Measurements from ENCODE around the gene ABCG1.
A peak's percentile ranks its signal among the peaks of the same experiment; 100 is the strongest.

ABCG1 gene

GRCh38 chr21:42238185-42238934 is 19.4 kb downstream of the ABCG1 start:
- no peak for DNase-seq (ENCODE audit: low spot score)
- ChIA-PET POLR2A (ENCODE audit: low non-redundant PET) (no interaction called here), CTCF (no interaction called here)
- TF ChIP-seq CTCF (conservative IDR thresholded peaks at IDR 0.05; ENCODE audit: low read depth): no peak
- no peak overlapping the region for H3K27ac ChIP-seq

GRCh38 chr21:42239556-42239955 is 20.6 kb downstream of the ABCG1 start:
- ChIA-PET POLR2A (ENCODE audit: low non-redundant PET) (no interaction called here), CTCF (no interaction called here)
- DNase-seq (ENCODE audit: low spot score): no peak
- H3K27ac ChIP-seq: no peak overlapping the region
- TF ChIP-seq CTCF (conservative IDR thresholded peaks at IDR 0.05; ENCODE audit: low read depth): no peak

- H3K27ac ChIP-seq: no peak overlapping the region
- ChIA-PET POLR2A (ENCODE audit: low non-redundant PET) (no interaction called here), CTCF (no interaction called here)
- TF ChIP-seq CTCF (conservative IDR thresholded peaks at IDR 0.05; ENCODE audit: low read depth): no peak
- no peak for DNase-seq (ENCODE audit: low spot score)
Observed at GRCh38 chr21:42239973-42240372, 21.0 kb downstream of the ABCG1 start.

- no peak for TF ChIP-seq CTCF (conservative IDR thresholded peaks at IDR 0.05; ENCODE audit: low read depth)
- ChIA-PET POLR2A (ENCODE audit: low non-redundant PET) (no interaction called here), CTCF (interaction anchor here (0.6 kb wide), 1 partner anchor 83 kb away, joined by 5 read pairs; no protein-coding TSS in a partner anchor)
- no peak overlapping the region for H3K27ac ChIP-seq
- DNase-seq (ENCODE audit: low spot score): no peak
Observed at GRCh38 chr21:42242611-42243010, 23.7 kb downstream of the ABCG1 start.

GRCh38 chr21:42243026-42243425 is 24.1 kb downstream of the ABCG1 start:
- no peak overlapping the region for H3K27ac ChIP-seq
- DNase-seq (ENCODE audit: low spot score): no peak
- POLR2A ChIA-PET (ENCODE audit: low non-redundant PET): no interaction called here
- CTCF ChIA-PET: interaction anchor here (0.6 kb wide), 1 partner anchor 84 kb away, joined by 5 read pairs; no protein-coding TSS in a partner anchor
- TF ChIP-seq CTCF (conservative IDR thresholded peaks at IDR 0.05; ENCODE audit: low read depth): no peak

- DNase-seq (ENCODE audit: low spot score): no peak
- H3K27ac ChIP-seq: peak overlapping the region; percentile 43
- ChIA-PET CTCF (no interaction called here), POLR2A (ENCODE audit: low non-redundant PET) (no interaction called here)
- no peak for TF ChIP-seq CTCF (conservative IDR thresholded peaks at IDR 0.05; ENCODE audit: low read depth)
Observed at GRCh38 chr21:42245331-42246193, 26.6 kb downstream of the ABCG1 start.

Data from RWPE1 (cell line).